HCT116 (cell line): ENCODE measurements around the gene ZNF683. TPM values are rescaled to one million over a fixed set of nuclear protein-coding genes. Genes with fewer than 3 reads are reported as not detected.

Experiments
- ATAC-seq: fragments of 200-7000 bp; cut with Tn5 transposase; 2 replicates; pipeline ENCODE4 v1.9.1; 2020; ENCODE audit warnings: mild to moderate bottlenecking, moderate library complexity
- BruUV-seq: library from RNA; stranded (reverse); fragments of 400-500 nt; replicated peaks from 2 replicates; lab custom pipeline; 2021; lab: Mats Ljungman, UMichigan
- CTCF ChIA-PET: fragments of 300-600 bp; sonication (Branson Sonifier 250); formaldehyde crosslinking; loops from one replicate; lab custom pipeline; 2021; ENCODE audit warnings: antibody characterized with exemption; lab: Charles Lee
- POLR2A ChIA-PET: fragments of 300-600, 350-600 bp; sonication (Branson Sonifier 250); formaldehyde crosslinking; loops from one replicate; lab custom pipeline; 2021; ENCODE audit warnings: antibody characterized with exemption; lab: Charles Lee
- RAD21 ChIA-PET, 2 experiments: fragments of 300-600 bp; sonication (Branson Sonifier 250); formaldehyde crosslinking; loops; one replicate each; lab custom pipeline; 2023; ENCODE audit warnings: low total read pairs in 2 of 2; ENCODE audit not compliant: uncharacterized antibody in 2 of 2, unreplicated experiment in 2 of 2, low non-redundant PET in 1 of 2; lab: Charles Lee
- DNase-seq: peaks from one replicate; pipeline ENCODE4 v3.0.0-alpha.2; 2010; ENCODE audit warnings: low read depth, low spot score
- H2AFZ ChIP-seq: fragments of 200-600 bp; shearing (Covaris generic), sonication (generic); 2 replicates; pipeline ENCODE4 v1.6.1; 2017; ENCODE audit warnings: low read depth, mixed run types, mixed read lengths, antibody characterized with exemption, low read length; ENCODE audit not compliant: poor library complexity, severe bottlenecking
- H3K27ac ChIP-seq: 2 replicates; pipeline ENCODE4 v1.5.1; 2012; ENCODE audit warnings: low read depth, low read length
- H3K27me3 ChIP-seq: fragments of 200-600 bp; sonication (generic); 2 replicates; pipeline ENCODE4 v1.6.1; 2016; ENCODE audit warnings: mixed run types, low read length, mixed read lengths; ENCODE audit not compliant: insufficient read depth
- H3K36me3 ChIP-seq, 2 experiments: fragments of 200-500 bp in 1 of 2; fragments of 200-600 bp in 1 of 2; sonication (Bioruptor generic) in 1 of 2; sonication (generic) in 1 of 2; 2 replicates each; pipeline versions ENCODE4 v1.5.1 to v1.6.1; 2014 to 2016; ENCODE audit warnings: low read length in 2 of 2, inconsistent platforms in 1 of 2, mixed read lengths in 1 of 2, mixed run types in 1 of 2; ENCODE audit not compliant: insufficient read depth in 2 of 2, control insufficient read depth in 1 of 2
- H3K4me1 ChIP-seq, 2 experiments: fragments of 200-600 bp in 1 of 2; sonication (generic) in 1 of 2; 2 replicates each; pipeline versions ENCODE4 v1.5.1 to v1.6.1; 2012 to 2017; ENCODE audit warnings: low read length in 2 of 2, inconsistent platforms in 1 of 2, mild to moderate bottlenecking in 1 of 2, mixed read lengths in 1 of 2, mixed run types in 1 of 2, moderate library complexity in 1 of 2; ENCODE audit not compliant: insufficient read depth in 2 of 2, control insufficient read depth in 1 of 2
- H3K4me2 ChIP-seq: fragments of 200-600 bp; sonication (generic); 2 replicates; pipeline ENCODE4 v1.6.1; 2017; ENCODE audit warnings: mixed run types, low read length, mixed read lengths
- H3K4me3 ChIP-seq, 2 experiments: fragments of 200-600 bp in 1 of 2; sonication (generic) in 1 of 2; replicated peaks in 1 of 2; 2 replicates each; pipeline ENCODE4 v1.5.1; 2011 to 2016; ENCODE audit warnings: low read length in 2 of 2, control low read depth in 1 of 2, low read depth in 1 of 2, mild to moderate bottlenecking in 1 of 2, mixed read lengths in 1 of 2, mixed run types in 1 of 2
- H3K79me2 ChIP-seq: fragments of 200-600 bp; sonication (generic); 2 replicates; pipeline ENCODE4 v1.6.1; 2017; ENCODE audit warnings: mild to moderate bottlenecking, mixed run types, low read length, moderate library complexity, mixed read lengths; ENCODE audit not compliant: insufficient read depth
- H3K9ac ChIP-seq: fragments of 200-600 bp; sonication (generic); 2 replicates; pipeline ENCODE4 v1.6.1; 2016; ENCODE audit warnings: low read length, mixed read lengths
- H3K9me2 ChIP-seq: fragments of 200-600 bp; sonication (generic), shearing (Covaris generic); 2 replicates; pipeline ENCODE4 v1.6.1; 2017; ENCODE audit warnings: mixed run types, mild to moderate bottlenecking, moderate library complexity; ENCODE audit not compliant: insufficient read depth
- H3K9me3 ChIP-seq, 2 experiments: fragments of 200-500 bp in 1 of 2; fragments of 200-600 bp in 1 of 2; sonication (Bioruptor generic) in 1 of 2; sonication (generic) in 1 of 2; 2 replicates each; pipeline ENCODE4 v1.6.1; 2014 to 2017; ENCODE audit warnings: low read length in 2 of 2, mixed read lengths in 2 of 2, inconsistent platforms in 1 of 2, low read depth in 1 of 2, mild to moderate bottlenecking in 1 of 2, mixed run types in 1 of 2, moderate library complexity in 1 of 2; ENCODE audit not compliant: control insufficient read depth in 1 of 2, insufficient read depth in 1 of 2
- H4K20me1 ChIP-seq: fragments of 200-600 bp; sonication (generic), shearing (Covaris generic); 2 replicates; pipeline ENCODE4 v1.6.1; 2017; ENCODE audit warnings: mixed run types, mild to moderate bottlenecking, moderate library complexity; ENCODE audit not compliant: insufficient read depth
- ATF3 ChIP-seq: IDR thresholded peaks from 2 replicates; pipeline ENCODE4 v1.6.1; 2012
- CBX3 ChIP-seq: IDR thresholded peaks from 2 replicates; pipeline ENCODE4 v1.6.1; 2012; ENCODE audit warnings: low read depth
- CEBPB ChIP-seq: IDR thresholded peaks from 2 replicates; pipeline ENCODE4 v1.6.1; 2012; ENCODE audit warnings: low read depth
- CTCF ChIP-seq, 3 experiments: fragments of 200-600 bp in 1 of 3; sonication (generic) in 1 of 3; IDR thresholded peaks in 2 of 3; conservative IDR thresholded peaks in 1 of 3; 2 replicates each; pipeline ENCODE4 v1.5.1; 2012 to 2017; ENCODE audit warnings: low read depth in 2 of 3, low read length in 2 of 3, antibody characterized with exemption in 1 of 3, borderline replicate concordance in 1 of 3, control low read depth in 1 of 3, mild to moderate bottlenecking in 1 of 3, mixed read lengths in 1 of 3, mixed run types in 1 of 3, moderate library complexity in 1 of 3; ENCODE audit not compliant: insufficient read depth in 1 of 3
- EGR1 ChIP-seq: IDR thresholded peaks from 2 replicates; pipeline ENCODE4 v1.6.1; 2012; ENCODE audit warnings: low read depth
- ELF1 ChIP-seq: IDR thresholded peaks from 2 replicates; pipeline ENCODE4 v1.6.1; 2012; ENCODE audit warnings: low read depth, borderline replicate concordance
- EZH2 ChIP-seq: fragments of 200-600 bp; sonication (generic); IDR thresholded peaks from 2 replicates; pipeline ENCODE4 v1.6.1; 2017; ENCODE audit warnings: antibody characterized with exemption, mixed run types
- EZH2phosphoT487 ChIP-seq: fragments of 200-600 bp; IDR thresholded peaks from 2 replicates; pipeline ENCODE4 v1.6.1; 2018; ENCODE audit warnings: antibody characterized with exemption, borderline replicate concordance
- JUND ChIP-seq: IDR thresholded peaks from 2 replicates; pipeline ENCODE4 v1.6.1; 2012
- POLR2A ChIP-seq: IDR thresholded peaks from 2 replicates; pipeline ENCODE4 v1.7.0; 2011; ENCODE audit warnings: borderline replicate concordance; ENCODE audit not compliant: insufficient read depth, insufficient read length; ENCODE audit errors: extremely low read depth
- POLR2AphosphoS5 ChIP-seq: IDR thresholded peaks from 2 replicates; pipeline ENCODE4 v1.6.1; 2011; ENCODE audit warnings: mild to moderate bottlenecking, low read depth, low read length, moderate library complexity
- RAD21 ChIP-seq: IDR thresholded peaks from 2 replicates; pipeline ENCODE4 v1.6.1; 2012; ENCODE audit warnings: low read depth, mild to moderate bottlenecking
- REST ChIP-seq: IDR thresholded peaks from 2 replicates; pipeline ENCODE4 v1.6.1; 2012; ENCODE audit warnings: low read depth
- SP1 ChIP-seq: IDR thresholded peaks from 2 replicates; pipeline ENCODE4 v1.6.1; 2012; ENCODE audit warnings: low read depth
- SRF ChIP-seq: IDR thresholded peaks from 2 replicates; pipeline ENCODE4 v1.6.1; 2012; ENCODE audit warnings: low read depth
- TCF7L2 ChIP-seq: IDR thresholded peaks from 2 replicates; pipeline ENCODE4 v1.7.0; 2011; ENCODE audit warnings: borderline replicate concordance, inconsistent platforms; ENCODE audit not compliant: insufficient read depth, insufficient read length; ENCODE audit errors: extremely low read depth
- ZBTB33 ChIP-seq: IDR thresholded peaks from 2 replicates; pipeline ENCODE4 v1.6.1; 2011; ENCODE audit warnings: mild to moderate bottlenecking, low read length, moderate library complexity; ENCODE audit not compliant: insufficient replicate concordance; ENCODE audit errors: extremely low read depth
- intact Hi-C: fragments of 100-400 bp; cut with micrococcal nuclease; formaldehyde crosslinking; loops from 2 replicates; pipeline ENCODE4 v1.10.0; 2022
- total RNA-seq: library from RNA; stranded (reverse); gene quantifications from one replicate; pipeline ENCODE4 v1.2.1, GENCODE V29; 2021; ENCODE audit not compliant: unreplicated experiment

The ZNF683 gene
- total RNA-seq, 1 experiment from 2014 or later, result not detected

- CTCF ChIA-PET, result no interaction called here
Measured at GRCh38 chr1:26352338-26352679, 20.2 kb downstream of the ZNF683 start.

More at GRCh38 chr1:26352338-26352679, 20.2 kb downstream of the ZNF683 start:
- Histone ChIP-seq H4K20me1 (no peaks in the 10 kb centered on the region), H2AFZ (no peak overlapping the region), H3K36me3 (no peaks in the 10 kb centered on the region), H3K9me2 (no peaks in the 10 kb centered on the region), H3K9me3 (no peaks in the 10 kb centered on the region), H3K79me2 (no peaks in the 10 kb centered on the region), H3K4me2 (peak overlapping the region; percentile 80), H3K4me1 (peaks cover 64 to 78% of the 10 kb centered on the region in 2 experiments), H3K27ac (no peak overlapping the region), H3K9ac (peak overlapping the region; percentile 49), H3K4me3 (no peak overlapping the region), H3K27me3 (no peaks in the 10 kb centered on the region)
- DNase-seq, result no peak
- ATAC-seq, result no peak
- ChIA-PET RAD21 (no interaction called here), POLR2A (no interaction called here)
- BruUV-seq, result no TSS peak
- TF ChIP-seq TCF7L2, result no peak
- no peak for TF ChIP-seq CTCF (IDR thresholded peaks at IDR 0.05 in 2 of 3, conservative IDR thresholded peaks at IDR 0.05 in 1 of 3; ENCODE audit: borderline replicate concordance in 1 of 3, insufficient read depth in 1 of 3, low read depth in 2 of 3, low read length in 2 of 3)
- TF ChIP-seq EGR1, result no peak
- no peak for TF ChIP-seq SRF
- TF ChIP-seq SP1, result no peak
- TF ChIP-seq EZH2phosphoT487, result no peak
- no peak for TF ChIP-seq CEBPB
- TF ChIP-seq POLR2AphosphoS5, result no peak
- TF ChIP-seq ZBTB33, result no peak
- TF ChIP-seq POLR2A, result no peak
- TF ChIP-seq ELF1, result no peak
- TF ChIP-seq CBX3, result no peak
- no peak for TF ChIP-seq REST
- TF ChIP-seq ATF3, result no peak
- no peak for TF ChIP-seq JUND
- no peak for TF ChIP-seq RAD21
- TF ChIP-seq EZH2, result no peak
- intact Hi-C loops, result no loop called here
